ENCODE measurements around the gene TBC1D22A.

- no peak for TF ChIP-seq CTCF (IDR thresholded peaks at IDR 0.05)
- no peak for TF ChIP-seq POLR2A (IDR thresholded peaks at IDR 0.05)
These were observed 53.1 kb downstream of the TBC1D22A start for GRCh38 chr22:46815559-46815895.
